Astrocyte (in vitro differentiated cells and primary cell): ENCODE measurements around the gene CCL17. TPM values are rescaled to one million over a fixed set of nuclear protein-coding genes. Genes with fewer than 3 reads are reported as not detected.
"Not testable (repeated sequence)": the region's sequence is repeated elsewhere in the genome, so short reads cannot be mapped to it uniquely, and the experiment has no call there.

Source experiments
- DNase-seq: peaks from one replicate; pipeline ENCODE4 v3.0.0-alpha.2; 2010; ENCODE audit warnings: low read depth
- FAIRE-seq: peaks from 2 replicates; lab custom pipeline; 2011; peaks lifted over from hg19 to GRCh38; lab: Jason Lieb, UNC
- H2AFZ ChIP-seq: 2 replicates; pipeline ENCODE4 v1.6.0; 2012; ENCODE audit warnings: low read depth, low read length, inconsistent platforms
- H3K27ac ChIP-seq: 2 replicates; pipeline ENCODE4 v1.5.1; 2011; ENCODE audit warnings: low read depth, low read length, inconsistent platforms
- H3K27me3 ChIP-seq: 2 replicates; pipeline ENCODE4 v1.6.0; 2011; ENCODE audit warnings: low read length, inconsistent platforms; ENCODE audit not compliant: insufficient read depth
- H3K36me3 ChIP-seq: 2 replicates; pipeline ENCODE4 v1.5.1; 2011; ENCODE audit warnings: low read length, inconsistent platforms; ENCODE audit not compliant: insufficient read depth
- H3K4me1 ChIP-seq: 2 replicates; pipeline ENCODE4 v1.5.1; 2011; ENCODE audit warnings: low read length, inconsistent platforms; ENCODE audit not compliant: insufficient read depth
- H3K4me2 ChIP-seq: 2 replicates; pipeline ENCODE4 v1.6.0; 2012; ENCODE audit warnings: low read length, inconsistent platforms
- H3K4me3 ChIP-seq: 2 replicates; pipeline ENCODE4 v1.5.1; 2011; ENCODE audit warnings: low read depth, mild to moderate bottlenecking, low read length, inconsistent platforms; ENCODE audit not compliant: insufficient read depth
- H3K79me2 ChIP-seq: 2 replicates; pipeline ENCODE4 v1.6.0; 2012; ENCODE audit warnings: mild to moderate bottlenecking, low read length, inconsistent platforms; ENCODE audit not compliant: insufficient read depth
- H3K9ac ChIP-seq: 2 replicates; pipeline ENCODE4 v1.6.0; 2012; ENCODE audit warnings: mild to moderate bottlenecking, low read length, inconsistent platforms
- H3K9me3 ChIP-seq: 2 replicates; pipeline ENCODE4 v1.5.1; 2012; ENCODE audit warnings: low read depth, mild to moderate bottlenecking, low read length, inconsistent platforms; ENCODE audit not compliant: insufficient read depth
- H4K20me1 ChIP-seq: 2 replicates; pipeline ENCODE4 v1.6.0; 2012; ENCODE audit warnings: low read length, inconsistent platforms; ENCODE audit not compliant: insufficient read depth
- H3K27ac Mint-ChIP-seq: one replicate; pipeline ENCODE4 v1.8.0; 2021; ENCODE audit warnings: mild to moderate bottlenecking, mixed read lengths; ENCODE audit not compliant: unreplicated experiment
- H3K27me3 Mint-ChIP-seq: one replicate; pipeline ENCODE4 v1.8.0; 2021; ENCODE audit warnings: low read depth, mixed read lengths; ENCODE audit not compliant: unreplicated experiment
- H3K36me3 Mint-ChIP-seq: one replicate; pipeline ENCODE4 v1.8.0; 2021; ENCODE audit warnings: low read depth, mixed read lengths; ENCODE audit not compliant: unreplicated experiment
- H3K4me1 Mint-ChIP-seq: one replicate; pipeline ENCODE4 v1.8.0; 2021; ENCODE audit warnings: low read depth, mixed read lengths; ENCODE audit not compliant: unreplicated experiment
- H3K4me3 Mint-ChIP-seq: one replicate; pipeline ENCODE4 v1.8.0; 2021; ENCODE audit warnings: mild to moderate bottlenecking, moderate library complexity, mixed read lengths; ENCODE audit not compliant: unreplicated experiment
- H3K9me3 Mint-ChIP-seq: one replicate; pipeline ENCODE4 v1.8.0; 2021; ENCODE audit warnings: mild to moderate bottlenecking, mixed read lengths; ENCODE audit not compliant: unreplicated experiment
- CTCF ChIP-seq: IDR thresholded peaks from 2 replicates; pipeline ENCODE4 v1.5.1; 2011; ENCODE audit warnings: low read depth, mild to moderate bottlenecking, inconsistent platforms, low read length, moderate library complexity; ENCODE audit not compliant: insufficient read depth
- EZH2 ChIP-seq: IDR thresholded peaks from 2 replicates; pipeline ENCODE4 v1.6.1; 2012; ENCODE audit warnings: mild to moderate bottlenecking, low read length, inconsistent platforms; ENCODE audit not compliant: insufficient read depth
- total RNA-seq: library from RNA; stranded (reverse); gene quantifications from 2 replicates; pipeline ENCODE4 v1.2.1, GENCODE V29; 2021

The CCL17 gene
- total RNA-seq, 1 donor from 2014 or later = not detected

- DNase-seq (no peak), FAIRE-seq (no peak)
- Histone ChIP-seq H3K4me2 (no peak overlapping the region), H3K4me1 (no peaks in the 10 kb centered on the region), H3K36me3 (no peaks in the 10 kb centered on the region), H3K9ac (no peak overlapping the region), H3K9me3 (peaks cover 3% of the 10 kb centered on the region), H3K27me3 (peaks cover 10% of the 10 kb centered on the region), H2AFZ (peak overlapping the region; percentile 18), H4K20me1 (no peaks in the 10 kb centered on the region), H3K79me2 (no peaks in the 10 kb centered on the region), H3K27ac (no peak overlapping the region), H3K4me3 (no peak overlapping the region)
- H3K27me3 Mint-ChIP-seq = peaks cover 27% of the 10 kb centered on the region
- no peak overlapping the region for H3K4me3 Mint-ChIP-seq
- peaks cover 4% of the 10 kb centered on the region for H3K36me3 Mint-ChIP-seq
- TF ChIP-seq EZH2 = no peak
- TF ChIP-seq CTCF = no peak
- no peaks in the 10 kb centered on the region for H3K4me1 Mint-ChIP-seq
- H3K27ac Mint-ChIP-seq = no peak overlapping the region
- H3K9me3 Mint-ChIP-seq = peaks cover 9% of the 10 kb centered on the region
These were observed 10.1 kb upstream of the CCL17 start for GRCh38 chr16:57394444-57394843.

- Histone ChIP-seq H3K79me2 (no peaks in the 10 kb centered on the region), H3K9ac (no peak overlapping the region), H3K36me3 (no peaks in the 10 kb centered on the region), H2AFZ (no peak overlapping the region), H3K9me3 (peaks cover 3% of the 10 kb centered on the region), H3K27me3 (peaks cover 7% of the 10 kb centered on the region), H3K4me3 (no peak overlapping the region), H3K4me1 (no peaks in the 10 kb centered on the region), H3K4me2 (no peak overlapping the region), H3K27ac (no peak overlapping the region), H4K20me1 (no peaks in the 10 kb centered on the region)
- peaks cover 9% of the 10 kb centered on the region for H3K9me3 Mint-ChIP-seq
- H3K36me3 Mint-ChIP-seq = peaks cover 4% of the 10 kb centered on the region
- DNase-seq (no peak), FAIRE-seq (no peak)
- peaks cover 29% of the 10 kb centered on the region for H3K27me3 Mint-ChIP-seq
- no peak overlapping the region for H3K4me3 Mint-ChIP-seq
- TF ChIP-seq CTCF (no peak), EZH2 (no peak)
- no peaks in the 10 kb centered on the region for H3K4me1 Mint-ChIP-seq
- H3K27ac Mint-ChIP-seq = no peak overlapping the region
These were observed 9.5 kb upstream of the CCL17 start for GRCh38 chr16:57395026-57395425.

DNA sequence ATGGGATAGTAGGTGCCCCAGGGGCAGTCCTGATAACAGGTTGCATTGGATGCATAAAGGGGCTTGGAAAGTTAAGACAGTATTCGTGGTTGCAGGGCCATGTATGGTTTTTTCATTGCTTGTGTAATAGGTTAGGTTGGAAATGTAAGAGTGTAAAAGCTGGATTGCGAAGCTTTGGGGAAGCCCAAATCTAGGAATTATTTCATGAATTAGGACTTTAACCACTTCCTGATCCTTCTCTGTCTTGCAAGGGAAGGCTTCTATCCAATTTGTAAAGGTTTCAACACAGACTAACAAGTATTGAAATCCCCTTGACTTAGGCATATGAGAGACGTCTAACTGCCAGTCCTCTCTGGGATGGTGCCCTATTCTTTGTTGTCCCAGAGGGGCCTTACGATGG lies 7.8 kb upstream of the CCL17 start:
- H3K4me1 ChIP-seq = no peaks in the 10 kb centered on the region
- H3K27ac Mint-ChIP-seq = no peak overlapping the region
- DNase-seq = no peak
- H3K4me3 Mint-ChIP-seq = no peak overlapping the region
- H3K27ac ChIP-seq = no peak overlapping the region
- H3K4me3 ChIP-seq = no peak overlapping the region
- no peaks in the 10 kb centered on the region for H3K79me2 ChIP-seq
- H3K4me1 Mint-ChIP-seq = no peaks in the 10 kb centered on the region
- H3K9me3 ChIP-seq = peaks cover 3% of the 10 kb centered on the region
- H3K27me3 Mint-ChIP-seq = peaks cover 25% of the 10 kb centered on the region
- no peak overlapping the region for H3K4me2 ChIP-seq
- peaks cover 4% of the 10 kb centered on the region for H3K27me3 ChIP-seq
- H3K9ac ChIP-seq = no peak overlapping the region
- no peak for FAIRE-seq
- no peak overlapping the region for H2AFZ ChIP-seq
- H3K9me3 Mint-ChIP-seq = peaks cover 6% of the 10 kb centered on the region
- H4K20me1 ChIP-seq = no peaks in the 10 kb centered on the region
- TF ChIP-seq CTCF (no peak), EZH2 (no peak)
- peaks cover 4% of the 10 kb centered on the region for H3K36me3 Mint-ChIP-seq
- H3K36me3 ChIP-seq = no peaks in the 10 kb centered on the region

GRCh38 chr16:57397493-57397892 lies 7.1 kb upstream of the CCL17 start:
- H3K27ac ChIP-seq, FAIRE-seq: not testable (repeated sequence)

More at GRCh38 chr16:57397493-57397892, 7.1 kb upstream of the CCL17 start:
- not testable (repeated sequence) for DNase-seq, H3K4me3 Mint-ChIP-seq, H3K79me2 ChIP-seq, H3K36me3 Mint-ChIP-seq, H3K4me2 ChIP-seq, H3K4me1 ChIP-seq, H3K4me1 Mint-ChIP-seq, H3K9me3 ChIP-seq, H3K27ac Mint-ChIP-seq, H3K9ac ChIP-seq, H3K4me3 ChIP-seq, H3K36me3 ChIP-seq, H3K9me3 Mint-ChIP-seq, H4K20me1 ChIP-seq, H2AFZ ChIP-seq, H3K27me3 ChIP-seq
- H3K27me3 Mint-ChIP-seq = peaks cover 25% of the 10 kb centered on the region
